Measurements from ENCODE around the gene IL32.

IL32 gene

GRCh38 chr16:3097266-3097665 is 31.8 kb downstream of the IL32 start:
- TF ChIP-seq CTCF (IDR thresholded peaks at IDR 0.05; ENCODE audit: low read depth, low read length, missing control alignments) = no peak
- no peak overlapping the region for H3K4me3 ChIP-seq (replicated peaks; ENCODE audit: low read depth, low read length)
- DNase-seq (ENCODE audit: extremely low read depth, low read depth) = no peak

- DNase-seq (ENCODE audit: extremely low read depth, low read depth) = no peak
- no peak within 1 kb of the TSS for H3K4me3 ChIP-seq (replicated peaks; ENCODE audit: low read depth, low read length)
- TF ChIP-seq CTCF (IDR thresholded peaks at IDR 0.05; ENCODE audit: low read depth, low read length, missing control alignments) = no peak
Measured at GRCh38 chr16:3098459-3099394, 33.3 kb downstream of the IL32 start, which contains the start of gene ZSCAN10. Gene ZSCAN10, minus strand, starts transcription at chr16:3099294. Its CDS starts 6,357 bp downstream, at chr16:3092937.

- no peak overlapping the region for H3K4me3 ChIP-seq (replicated peaks; ENCODE audit: low read depth, low read length)
- TF ChIP-seq CTCF (IDR thresholded peaks at IDR 0.05; ENCODE audit: low read depth, low read length, missing control alignments) = no peak
- DNase-seq (ENCODE audit: extremely low read depth, low read depth) = no peak
Measured at GRCh38 chr16:3099395-3099731, 33.9 kb downstream of the IL32 start.

- no peak for TF ChIP-seq CTCF (IDR thresholded peaks at IDR 0.05; ENCODE audit: low read depth, low read length, missing control alignments)
- peak; percentile 51 for DNase-seq (ENCODE audit: extremely low read depth, low read depth)
- H3K4me3 ChIP-seq (replicated peaks; ENCODE audit: low read depth, low read length) = no peak overlapping the region
Measured at GRCh38 chr16:3099732-3100499, 34.5 kb downstream of the IL32 start.

- peak; percentile 64 for TF ChIP-seq CTCF (IDR thresholded peaks at IDR 0.05; ENCODE audit: low read depth, low read length, missing control alignments)
- DNase-seq (ENCODE audit: extremely low read depth, low read depth) = no peak
- H3K4me3 ChIP-seq (replicated peaks; ENCODE audit: low read depth, low read length) = no peak overlapping the region
Measured at GRCh38 chr16:3101018-3101840, 35.8 kb downstream of the IL32 start.

GRCh38 chr16:3101841-3102470 is 36.5 kb downstream of the IL32 start:
- TF ChIP-seq CTCF (IDR thresholded peaks at IDR 0.05; ENCODE audit: low read depth, low read length, missing control alignments) = no peak
- no peak for DNase-seq (ENCODE audit: extremely low read depth, low read depth)
- H3K4me3 ChIP-seq (replicated peaks; ENCODE audit: low read depth, low read length) = no peak overlapping the region

Measured in HFF-Myc (cell line).